Astrocyte of the cerebellum (primary cell): ENCODE results near the gene IL34.

Experiments used
- DNase-seq: peaks from one replicate; pipeline ENCODE4 v3.0.0-alpha.2; 2011; ENCODE audit warnings: low read depth
- H3K4me3 ChIP-seq: 2 replicates; pipeline ENCODE4 v1.5.1; 2011; ENCODE audit warnings: mild to moderate bottlenecking, low read depth, low read length, moderate library complexity
- CTCF ChIP-seq: IDR thresholded peaks from 2 replicates; pipeline ENCODE4 v1.5.1; 2012; ENCODE audit warnings: low read length, low read depth, moderate library complexity, mild to moderate bottlenecking; ENCODE audit errors: missing control alignments
- in situ Hi-C: cut with HindIII; loops from 2 replicates; pipeline ENCODE4 v1.10.0; 2017; ENCODE audit warnings: low sequenced_read_pairs

IL34 gene

GRCh38 chr16:70602831-70603230 lies 43.5 kb upstream of the IL34 start:
- no peak overlapping the region for H3K4me3 ChIP-seq
- DNase-seq: no peak
- TF ChIP-seq CTCF: no peak
- in situ Hi-C loops: no loop called here

DNA sequence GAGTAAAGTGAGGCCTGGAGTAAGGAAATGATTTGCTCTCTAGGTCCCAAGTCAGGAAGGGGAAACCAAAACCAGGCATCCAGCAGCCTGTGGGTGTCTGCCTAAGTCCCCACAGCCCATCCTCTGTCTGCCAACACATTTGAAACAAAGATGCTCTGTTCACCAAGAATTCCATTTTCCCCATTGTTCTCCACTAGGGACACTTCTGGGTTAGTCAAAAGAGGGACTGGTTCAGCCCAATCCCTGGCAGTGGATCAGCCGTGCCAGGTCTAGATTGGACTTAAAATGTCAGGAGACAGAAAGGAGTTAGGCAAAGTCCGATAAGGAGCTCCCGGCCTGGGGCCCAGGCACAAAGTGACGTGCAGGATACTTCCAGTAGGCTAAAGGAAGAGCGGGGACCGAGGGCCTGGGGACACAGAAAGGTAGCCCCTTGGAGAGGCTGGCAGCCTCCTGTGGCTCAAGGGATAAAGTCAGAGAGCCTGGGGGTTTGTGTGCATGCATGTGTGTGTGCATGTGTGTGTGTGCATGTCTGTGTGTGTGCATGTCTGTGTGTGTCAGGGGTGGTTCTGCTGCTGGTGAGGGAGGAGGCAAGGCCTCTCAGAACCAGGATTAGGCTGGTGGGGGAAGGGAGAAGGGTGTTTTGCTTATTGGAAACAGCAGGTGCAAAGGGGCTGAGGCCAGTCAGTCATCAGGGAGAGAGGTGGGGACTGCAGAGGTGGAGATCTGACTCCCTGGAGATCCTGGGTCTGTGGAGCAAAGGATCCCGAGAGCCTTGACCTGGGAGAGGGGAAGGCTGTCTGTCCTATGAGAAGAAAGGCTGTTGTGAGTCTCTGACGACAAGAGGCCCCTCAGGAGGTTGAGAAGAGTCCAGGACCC lies 41.7 kb upstream of the IL34 start:
- H3K4me3 ChIP-seq: no peak overlapping the region
- in situ Hi-C loops: no loop called here
- no peak for TF ChIP-seq CTCF
- no peak for DNase-seq

DNA sequence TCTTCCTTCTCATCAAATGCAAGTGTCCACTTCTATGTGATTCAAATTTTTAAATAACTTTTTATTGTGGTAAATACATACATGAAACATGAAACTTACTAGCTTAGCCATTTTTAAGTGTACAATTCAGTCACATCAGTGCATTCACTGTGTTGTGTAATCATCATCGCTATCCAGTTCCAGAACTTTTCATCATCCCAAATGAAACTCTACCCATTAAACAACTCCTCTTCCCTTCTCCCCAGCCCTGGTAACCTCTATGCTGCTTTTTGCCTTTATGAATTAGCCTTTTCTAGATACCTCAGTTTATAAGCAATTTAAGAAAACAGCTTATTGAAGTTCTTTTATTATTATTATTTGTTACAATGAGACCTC lies 41.1 kb upstream of the IL34 start:
- DNase-seq: no peak
- in situ Hi-C loops: no loop called here
- no peak for TF ChIP-seq CTCF
- H3K4me3 ChIP-seq: no peak overlapping the region

DNA sequence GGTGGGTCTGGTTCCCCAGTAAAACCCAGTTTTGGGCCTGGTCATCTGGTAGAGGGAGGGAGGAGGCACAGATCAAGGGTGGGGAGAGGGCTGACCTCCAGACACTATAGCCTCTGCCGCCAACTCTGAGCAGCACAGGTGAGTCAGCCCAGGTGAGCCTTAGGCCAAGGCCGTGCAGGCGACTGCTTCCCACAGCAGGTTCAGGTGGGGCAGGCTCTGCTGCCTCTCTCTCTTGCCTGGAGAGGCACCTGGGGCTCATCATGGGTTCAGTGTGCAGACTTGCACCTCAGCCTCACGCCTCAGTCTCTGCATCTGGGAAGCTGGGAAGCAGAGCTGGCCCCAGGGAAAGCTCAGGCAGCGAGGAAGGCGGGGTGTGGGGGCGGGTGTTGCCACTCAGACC lies 37.8 kb upstream of the IL34 start:
- no peak for TF ChIP-seq CTCF
- in situ Hi-C loops: no loop called here
- no peak overlapping the region for H3K4me3 ChIP-seq
- no peak for DNase-seq

- H3K4me3 ChIP-seq: no peak overlapping the region
- in situ Hi-C loops: no loop called here
- DNase-seq: no peak
- TF ChIP-seq CTCF: no peak
These were observed 35.8 kb upstream of the IL34 start for GRCh38 chr16:70610273-70611223.

DNA sequence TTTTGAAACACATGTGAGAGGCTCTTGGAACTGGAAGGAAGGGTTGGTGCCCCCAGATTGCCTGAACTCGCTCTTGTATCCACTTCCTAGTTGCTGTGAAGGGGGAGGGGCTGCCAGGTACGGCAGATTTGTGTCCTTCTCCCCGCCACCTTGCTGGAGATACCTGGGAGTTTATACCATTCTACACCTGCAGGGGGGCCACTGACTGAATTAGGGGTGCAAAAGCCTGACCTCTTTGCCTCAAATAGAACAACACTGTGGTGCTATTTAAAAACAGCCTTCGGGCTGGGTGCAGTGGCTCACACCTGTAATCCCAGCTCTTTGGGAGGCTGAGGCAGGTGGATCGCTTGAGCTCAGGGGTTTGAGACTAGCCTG lies 35.1 kb upstream of the IL34 start:
- DNase-seq: no peak
- no peak for TF ChIP-seq CTCF
- H3K4me3 ChIP-seq: no peak overlapping the region
- in situ Hi-C loops: no loop called here
